HepG2 (cell line): ENCODE data around the gene PLIN4. TPM values are rescaled to one million over a fixed set of nuclear protein-coding genes. Genes with fewer than 3 reads are reported as not detected.
A peak's percentile ranks its signal among the peaks of the same experiment; 100 is the strongest.

Experiments
- ARID2 ChIP-seq: sonication (generic); formaldehyde crosslinking; IDR thresholded peaks from 2 replicates; pipeline ENCODE4 v1.8.1; 2022; ENCODE audit warnings: mild to moderate bottlenecking, missing genetic modification reagents, borderline replicate concordance
- ATF3 ChIP-seq: sonication (generic); formaldehyde crosslinking; IDR thresholded peaks from 2 replicates; pipeline ENCODE4 v1.4.0; 2020; ENCODE audit warnings: missing genetic modification reagents
- BHLHE40 ChIP-seq: IDR thresholded peaks from 2 replicates; pipeline ENCODE4 v1.6.1; 2011; ENCODE audit warnings: low read length, improper control_type of control experiment
- CBX1 ChIP-seq: IDR thresholded peaks from one replicate; pipeline ENCODE4 v1.6.1; 2016; ENCODE audit warnings: antibody characterized with exemption, low read depth
- CCDC6 ChIP-seq: sonication (generic); formaldehyde crosslinking; IDR thresholded peaks from 2 replicates; pipeline ENCODE4 v1.8.1; 2022; ENCODE audit warnings: mild to moderate bottlenecking, missing genetic modification reagents, moderate library complexity
- ETS1 ChIP-seq: sonication (generic); formaldehyde crosslinking; IDR thresholded peaks from 2 replicates; pipeline ENCODE4 v1.4.0; 2020; ENCODE audit warnings: missing genetic modification reagents
- ETV5 ChIP-seq: IDR thresholded peaks from 2 replicates; pipeline ENCODE4 v1.6.1; 2018; ENCODE audit warnings: missing biosample characterization, missing genetic modification reagents, inconsistent platforms, borderline replicate concordance
- HDAC6 ChIP-seq: fragments of 200-600 bp; sonication (generic); IDR thresholded peaks from 2 replicates; pipeline ENCODE4 v1.7.0; 2017; ENCODE audit warnings: mild to moderate bottlenecking, antibody characterized with exemption, low read length, low read depth
- HMG20B ChIP-seq: conservative IDR thresholded peaks from 2 replicates; pipeline ENCODE4 v1.6.1; 2016; ENCODE audit warnings: missing genetic modification reagents, missing compliant biosample characterization
- KLF11 ChIP-seq: IDR thresholded peaks from 2 replicates; pipeline ENCODE4 v1.6.1; 2016; ENCODE audit warnings: missing compliant biosample characterization
- NFE2 ChIP-seq: sonication (generic); formaldehyde crosslinking; IDR thresholded peaks from 2 replicates; pipeline ENCODE4 v1.4.0; 2020; ENCODE audit warnings: missing genetic modification reagents
- NFKBIZ ChIP-seq: IDR thresholded peaks from 2 replicates; pipeline ENCODE4 v1.6.1; 2018; ENCODE audit warnings: missing genetic modification reagents, missing compliant biosample characterization
- PAF1 ChIP-seq: IDR thresholded peaks from 2 replicates; pipeline ENCODE4 v1.6.1; 2016; ENCODE audit warnings: missing genetic modification reagents, missing compliant biosample characterization
- SIN3A ChIP-seq: IDR thresholded peaks from 2 replicates; pipeline ENCODE4 v1.6.1; 2011; ENCODE audit warnings: low read depth, mild to moderate bottlenecking, control low read depth, low read length, borderline replicate concordance
- SIN3B ChIP-seq: fragments of 150-350 bp; IDR thresholded peaks from 2 replicates; pipeline ENCODE4 v1.6.1; 2014; ENCODE audit warnings: low read length
- SP5 ChIP-seq: IDR thresholded peaks from 2 replicates; pipeline ENCODE4 v1.6.1; 2016; ENCODE audit warnings: low read depth, borderline replicate concordance
- THRA ChIP-seq: sonication (generic); formaldehyde crosslinking; IDR thresholded peaks from 2 replicates; pipeline ENCODE4 v1.4.0; 2020; ENCODE audit warnings: missing genetic modification reagents, borderline replicate concordance
- ZBTB20 ChIP-seq: sonication (generic); formaldehyde crosslinking; IDR thresholded peaks from 2 replicates; pipeline ENCODE4 v1.8.1; 2023; ENCODE audit warnings: missing genetic modification reagents, low read depth, mild to moderate bottlenecking, borderline replicate concordance
- ZBTB38 ChIP-seq: sonication (generic); formaldehyde crosslinking; IDR thresholded peaks from 2 replicates; pipeline ENCODE4 v1.5.1; 2020; ENCODE audit warnings: mild to moderate bottlenecking, missing genetic modification reagents
- ZEB1 ChIP-seq: IDR thresholded peaks from 2 replicates; pipeline ENCODE4 v1.6.1; 2012; ENCODE audit warnings: mild to moderate bottlenecking, low read depth, inconsistent platforms; ENCODE audit not compliant: insufficient replicate concordance
- ZFP36L1 ChIP-seq: sonication (generic); formaldehyde crosslinking; IDR thresholded peaks from 2 replicates; pipeline ENCODE4 v1.8.0; 2022; ENCODE audit warnings: mild to moderate bottlenecking, missing genetic modification reagents, moderate library complexity
- ZNF143 ChIP-seq: sonication (generic); formaldehyde crosslinking; IDR thresholded peaks from 2 replicates; pipeline ENCODE4 v1.4.0; 2020; ENCODE audit warnings: missing genetic modification reagents
- ZNF224 ChIP-seq: sonication (generic); formaldehyde crosslinking; IDR thresholded peaks from 2 replicates; pipeline ENCODE4 v1.5.0; 2020; ENCODE audit warnings: mild to moderate bottlenecking, missing genetic modification reagents
- ZNF264 ChIP-seq: sonication (generic); formaldehyde crosslinking; IDR thresholded peaks from 2 replicates; pipeline ENCODE4 v1.4.0; 2020; ENCODE audit warnings: missing genetic modification reagents
- ZNF331 ChIP-seq: sonication (generic); formaldehyde crosslinking; IDR thresholded peaks from 2 replicates; pipeline ENCODE4 v1.4.0; 2020; ENCODE audit warnings: missing genetic modification reagents
- ZNF33A ChIP-seq: sonication (generic); formaldehyde crosslinking; IDR thresholded peaks from 2 replicates; pipeline ENCODE4 v1.5.1; 2020; ENCODE audit warnings: missing genetic modification reagents, mild to moderate bottlenecking, moderate library complexity, borderline replicate concordance
- ZNF354B ChIP-seq: sonication (generic); formaldehyde crosslinking; IDR thresholded peaks from 2 replicates; pipeline ENCODE4 v1.8.0; 2022; ENCODE audit warnings: mild to moderate bottlenecking, missing genetic modification reagents
- ZNF605 ChIP-seq: sonication (generic); formaldehyde crosslinking; IDR thresholded peaks from 2 replicates; pipeline ENCODE4 v1.8.0; 2022; ENCODE audit warnings: mild to moderate bottlenecking, missing genetic modification reagents
- ZNF674 ChIP-seq: sonication (generic); formaldehyde crosslinking; IDR thresholded peaks from 2 replicates; pipeline ENCODE4 v1.5.0; 2020; ENCODE audit warnings: low read depth, mild to moderate bottlenecking, missing genetic modification reagents
- ZNF883 ChIP-seq: sonication (generic); formaldehyde crosslinking; IDR thresholded peaks from 2 replicates; pipeline ENCODE4 v1.5.1; 2020; ENCODE audit warnings: mild to moderate bottlenecking, missing genetic modification reagents; ENCODE audit errors: not compliant biosample characterization
- ZZZ3 ChIP-seq: sonication (generic); formaldehyde crosslinking; IDR thresholded peaks from 2 replicates; pipeline ENCODE4 v1.4.0; 2020; ENCODE audit warnings: missing genetic modification reagents, mild to moderate bottlenecking, borderline replicate concordance
- polyA plus RNA-seq, 8 experiments: library from polyadenylated mRNA; depleted of rRNA in 3 of 8; stranded (reverse) in 7 of 8; unstranded in 1 of 8; fragments of >200 nt; fragmentation: Illumina TruSeq in 4 of 8; extraction: Trizol in 4 of 8; gene quantifications; 2 replicates each; pipeline versions ENCODE4 v1.2.1 to v1.2.3, GENCODE V29; 2011 to 2016; ENCODE audit warnings: low read depth in 4 of 8, missing spikeins in 1 of 8, mixed read lengths in 1 of 8; ENCODE audit not compliant: insufficient read depth in 1 of 8
- total RNA-seq, 5 experiments: library from RNA; depleted of rRNA; stranded (reverse); fragments of >200 nt; fragmentation: Illumina TruSeq; extraction: Trizol; gene quantifications; 2 replicates each; pipeline ENCODE4 v1.2.3, GENCODE V29; 2016; ENCODE audit warnings: low read depth in 1 of 5

The PLIN4 gene
- total and polyA plus RNA-seq, 2 of the 13 experiments (the other 11 are each of a cell fraction or from before 2014, with no cell fraction given) = 1.1 to 1.3 TPM

- TF ChIP-seq THRA (CRISPR knock-in tag) (no peak), ZNF331 (no peak), PAF1 (no peak), ETS1 (no peak), ZNF674 (no peak), BHLHE40 (no peak), ETV5 (CRISPR knock-in tag) (no peak), KLF11 (peak; percentile 77; the same call in 1 of the 2 replicates), ZNF33A (CRISPR knock-in tag) (no peak), ZNF354B (CRISPR knock-in tag) (no peak), ZNF224 (no peak), ZBTB38 (peak; percentile 45; the same call in 1 of the 2 replicates), ZEB1 (no peak), ZZZ3 (CRISPR knock-in tag) (no peak), ZNF143 (CRISPR knock-in tag) (no peak), SIN3B (peak; percentile 87), ZNF883 (CRISPR knock-in tag) (no peak), HMG20B (CRISPR knock-in tag) (no peak), NFE2 (CRISPR knock-in tag) (no peak), CBX1 (no peak), NFKBIZ (CRISPR knock-in tag) (no peak), SIN3A (peak; percentile 60; the same call in 1 of the 2 replicates), ZNF605 (CRISPR knock-in tag) (no peak), SP5 (no peak), ZNF264 (no peak), HDAC6 (no peak), ARID2 (0 out of 2 replicates have a peak, but pooled peaks have one; percentile 46), ATF3 (CRISPR knock-in tag) (no peak), ZBTB20 (CRISPR knock-in tag) (no peak), CCDC6 (CRISPR knock-in tag) (no peak), ZFP36L1 (CRISPR knock-in tag) (no peak)
Observed at GRCh38 chr19:4534836-4535658, 16.8 kb upstream of the PLIN4 start, which contains the start of gene PLIN5 (continued).
